Uterus (tissue), 4 donors: ENCODE measurements around the gene KNSTRN. TPM values are rescaled to one million over a fixed set of nuclear protein-coding genes. Genes with fewer than 3 reads are reported as not detected.

Experiments
- DNase-seq, 2 donors: peaks; one replicate each; pipeline ENCODE4 v3.0.0-alpha.2; 2019 to 2020
- H3K27ac ChIP-seq, 2 donors: fragments of 200-600 bp; sonication (generic); 1 replicate in 1 of 2; 2 replicates in 1 of 2; pipeline ENCODE4 v1.5.1; 2016 to 2018
- H3K27me3 ChIP-seq, 2 donors: fragments of 200-600 bp; sonication (generic); one replicate each; pipeline ENCODE4 v1.5.1; 2018 to 2019; ENCODE audit warnings: control low read depth in 1 of 2
- H3K36me3 ChIP-seq, 2 donors: fragments of 200-600 bp; sonication (generic); one replicate each; pipeline ENCODE4 v1.5.1; 2019; ENCODE audit warnings: control low read depth in 1 of 2
- H3K4me1 ChIP-seq, 2 donors: fragments of 200-600 bp; sonication (generic); one replicate each; pipeline ENCODE4 v1.5.1; 2018 to 2019; ENCODE audit warnings: control low read depth in 1 of 2
- H3K4me3 ChIP-seq, 2 donors: fragments of 200-600 bp; sonication (generic); 1 replicate in 1 of 2; 2 replicates in 1 of 2; pipeline ENCODE4 v1.5.1; 2018 to 2019; ENCODE audit warnings: mild to moderate bottlenecking in 1 of 2
- H3K9me3 ChIP-seq, 2 donors: fragments of 200-600 bp; sonication (generic); one replicate each; pipeline ENCODE4 v1.5.1; 2019; ENCODE audit warnings: control low read depth in 1 of 2
- POLR2A ChIP-seq, 2 donors: fragments of 450-650 bp; IDR thresholded peaks; one replicate each; pipeline ENCODE4 v1.6.1; 2016; ENCODE audit warnings: antibody characterized with exemption in 2 of 2, mild to moderate bottlenecking in 1 of 2, moderate library complexity in 1 of 2
- intact Hi-C: fragments of 100-400 bp; cut with DNase I; formaldehyde crosslinking; loops from one replicate; pipeline ENCODE4 v1.15.1; 2023; ENCODE audit warnings: low total_unique reads
- total RNA-seq, 4 donors: library from RNA; depleted of rRNA in 3 of 4; stranded (reverse); fragments of >200 nt in 3 of 4; gene quantifications; one replicate each; pipeline versions ENCODE4 v1.1.0 to v1.2.4, GENCODE V29; 2014 to 2023
- TF ChIP-seq, protein P1 (sequence below), 4 experiments: fragments of 200-600 bp in 2 of 4; fragments of 450-650 bp in 2 of 4; sonication (generic) in 2 of 4; IDR thresholded peaks; one replicate each; pipeline ENCODE4 v1.5.1; 2016 to 2019; ENCODE audit warnings: antibody characterized with exemption in 4 of 4, mild to moderate bottlenecking in 2 of 4, moderate library complexity in 1 of 4
- donor health status: DM: yes; HTN: yes; CAD: no.

KNSTRN gene
- total RNA-seq, 4 donors from 2014 or later = 2.1 to 23.5 (median 9.7) TPM

DNA sequence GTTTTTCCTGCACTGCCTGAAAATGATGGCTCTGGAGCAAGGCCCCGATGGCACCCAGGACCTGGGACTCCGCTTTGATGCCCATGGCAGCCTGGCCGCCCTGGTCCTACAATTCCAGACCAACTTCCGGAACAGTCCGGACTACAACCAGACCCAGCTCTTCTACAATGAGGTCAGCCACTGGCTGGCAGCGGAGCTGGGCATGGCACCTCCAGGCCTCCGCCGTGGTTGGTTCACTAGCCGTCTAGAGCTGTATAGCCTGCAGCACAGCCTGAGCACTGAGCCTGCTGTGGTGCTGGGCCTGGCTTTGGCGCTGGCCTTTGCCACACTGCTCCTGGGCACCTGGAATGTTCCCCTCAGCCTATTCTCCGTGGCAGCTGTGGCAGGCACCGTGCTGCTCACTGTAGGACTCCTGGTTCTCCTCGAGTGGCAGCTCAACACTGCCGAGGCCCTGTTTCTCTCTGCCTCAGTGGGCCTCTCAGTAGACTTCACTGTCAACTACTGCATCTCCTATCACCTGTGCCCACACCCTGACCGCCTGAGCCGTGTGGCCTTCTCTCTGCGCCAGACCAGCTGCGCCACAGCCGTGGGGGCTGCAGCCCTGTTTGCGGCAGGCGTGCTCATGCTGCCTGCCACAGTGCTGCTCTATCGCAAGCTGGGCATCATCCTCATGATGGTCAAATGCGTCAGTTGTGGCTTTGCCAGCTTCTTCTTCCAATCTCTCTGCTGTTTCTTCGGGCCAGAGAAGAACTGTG lies 13.6 kb upstream of the KNSTRN start:
- TF ChIP-seq POLR2A (IDR thresholded peaks at IDR 0.05) = no peak
- TF ChIP-seq, protein P1, sequence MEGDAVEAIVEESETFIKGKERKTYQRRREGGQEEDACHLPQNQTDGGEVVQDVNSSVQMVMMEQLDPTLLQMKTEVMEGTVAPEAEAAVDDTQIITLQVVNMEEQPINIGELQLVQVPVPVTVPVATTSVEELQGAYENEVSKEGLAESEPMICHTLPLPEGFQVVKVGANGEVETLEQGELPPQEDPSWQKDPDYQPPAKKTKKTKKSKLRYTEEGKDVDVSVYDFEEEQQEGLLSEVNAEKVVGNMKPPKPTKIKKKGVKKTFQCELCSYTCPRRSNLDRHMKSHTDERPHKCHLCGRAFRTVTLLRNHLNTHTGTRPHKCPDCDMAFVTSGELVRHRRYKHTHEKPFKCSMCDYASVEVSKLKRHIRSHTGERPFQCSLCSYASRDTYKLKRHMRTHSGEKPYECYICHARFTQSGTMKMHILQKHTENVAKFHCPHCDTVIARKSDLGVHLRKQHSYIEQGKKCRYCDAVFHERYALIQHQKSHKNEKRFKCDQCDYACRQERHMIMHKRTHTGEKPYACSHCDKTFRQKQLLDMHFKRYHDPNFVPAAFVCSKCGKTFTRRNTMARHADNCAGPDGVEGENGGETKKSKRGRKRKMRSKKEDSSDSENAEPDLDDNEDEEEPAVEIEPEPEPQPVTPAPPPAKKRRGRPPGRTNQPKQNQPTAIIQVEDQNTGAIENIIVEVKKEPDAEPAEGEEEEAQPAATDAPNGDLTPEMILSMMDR (IDR thresholded peaks at IDR 0.05) = no peak
- H3K27ac ChIP-seq = no peak overlapping the region
- intact Hi-C loops = no loop called here

DNA sequence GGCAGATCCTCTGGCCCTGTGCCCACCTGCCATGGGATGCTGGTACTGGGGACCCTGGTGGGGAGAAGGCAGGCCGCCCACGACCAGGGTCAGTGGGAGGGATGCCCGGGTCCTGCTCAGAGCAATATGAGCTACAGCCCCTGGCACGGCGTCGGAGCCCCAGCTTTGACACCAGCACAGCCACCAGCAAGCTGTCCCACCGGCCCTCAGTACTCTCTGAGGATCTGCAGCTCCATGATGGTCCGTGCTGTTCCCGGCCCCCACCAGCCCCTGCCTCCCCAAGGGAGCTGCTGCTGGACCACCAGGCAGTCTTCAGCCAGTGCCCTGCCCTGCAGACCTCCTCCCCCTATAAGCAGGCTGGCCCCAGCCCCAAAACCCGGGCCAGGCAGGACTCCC lies 13.0 kb upstream of the KNSTRN start:
- H3K9me3 ChIP-seq = no peaks in the 10 kb centered on the region
- no peaks in the 10 kb centered on the region for H3K36me3 ChIP-seq
- no peak for TF ChIP-seq POLR2A (IDR thresholded peaks at IDR 0.05)
- TF ChIP-seq, protein P1 (IDR thresholded peaks at IDR 0.05) = no peak
- intact Hi-C loops = no loop called here
- no peak overlapping the region for H3K27ac ChIP-seq
- DNase-seq = no peak
- no peak overlapping the region for H3K4me3 ChIP-seq
- no peaks in the 10 kb centered on the region for H3K4me1 ChIP-seq
- H3K27me3 ChIP-seq = no peaks in the 10 kb centered on the region

More for the DNA sequence above, 13.6 kb upstream of the KNSTRN start:
- Histone ChIP-seq H3K36me3 (no peaks in the 10 kb centered on the region), H3K27me3 (no peaks in the 10 kb centered on the region), H3K4me1 (no peaks in the 10 kb centered on the region), H3K9me3 (no peaks in the 10 kb centered on the region), H3K4me3 (no peak overlapping the region)
- DNase-seq = no peak

DNA sequence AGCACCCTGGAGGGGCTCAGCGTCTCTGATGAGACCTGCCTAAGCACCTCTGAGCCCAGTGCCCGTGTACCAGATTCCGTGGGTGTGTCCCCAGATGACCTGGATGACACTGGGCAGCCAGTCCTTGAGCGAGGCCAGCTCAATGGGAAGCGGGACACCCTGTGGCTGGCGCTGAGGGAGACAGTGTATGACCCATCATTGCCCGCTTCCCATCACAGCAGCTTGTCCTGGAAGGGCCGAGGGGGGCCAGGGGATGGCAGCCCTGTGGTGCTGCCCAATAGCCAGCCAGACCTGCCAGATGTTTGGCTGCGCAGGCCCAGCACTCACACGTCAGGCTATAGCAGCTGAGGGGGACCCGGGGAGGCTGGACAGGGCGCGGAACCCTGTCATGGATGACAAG lies 12.6 kb upstream of the KNSTRN start:
- no peak overlapping the region for H3K27ac ChIP-seq
- no peaks in the 10 kb centered on the region for H3K27me3 ChIP-seq
- no peaks in the 10 kb centered on the region for H3K9me3 ChIP-seq
- H3K4me3 ChIP-seq = no peak overlapping the region
- TF ChIP-seq POLR2A (IDR thresholded peaks at IDR 0.05) = no peak
- TF ChIP-seq, protein P1 (IDR thresholded peaks at IDR 0.05) = no peak
- no peaks in the 10 kb centered on the region for H3K36me3 ChIP-seq
- H3K4me1 ChIP-seq = no peaks in the 10 kb centered on the region
- DNase-seq = no peak
- intact Hi-C loops = no loop called here

DNA sequence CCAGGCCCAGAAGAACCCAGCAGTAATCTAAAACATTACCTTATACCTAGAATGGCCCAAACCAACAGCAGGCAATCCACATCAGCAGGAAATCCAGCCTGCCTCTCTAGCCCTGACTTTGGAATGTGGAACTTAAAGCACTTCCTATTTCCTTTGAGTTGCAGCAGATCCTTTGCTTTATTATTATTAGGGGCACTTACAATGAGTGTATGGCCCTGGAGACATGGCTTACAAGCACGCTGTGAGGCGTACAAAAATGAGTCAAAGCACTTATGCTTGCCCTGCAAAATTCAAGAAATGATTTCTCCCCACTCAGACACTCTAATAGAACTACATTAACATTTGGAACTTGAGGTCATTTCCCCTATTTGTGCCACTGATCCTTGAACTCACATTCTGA lies 9.5 kb upstream of the KNSTRN start:
- no peaks in the 10 kb centered on the region for H3K27me3 ChIP-seq
- H3K9me3 ChIP-seq = no peaks in the 10 kb centered on the region
- TF ChIP-seq POLR2A (IDR thresholded peaks at IDR 0.05) = no peak
- TF ChIP-seq, protein P1 (IDR thresholded peaks at IDR 0.05) = no peak
- H3K27ac ChIP-seq = no peak overlapping the region
- intact Hi-C loops = no loop called here
- H3K36me3 ChIP-seq = no peaks in the 10 kb centered on the region
- no peak for DNase-seq
- H3K4me1 ChIP-seq = no peaks in the 10 kb centered on the region
- no peak overlapping the region for H3K4me3 ChIP-seq

DNA sequence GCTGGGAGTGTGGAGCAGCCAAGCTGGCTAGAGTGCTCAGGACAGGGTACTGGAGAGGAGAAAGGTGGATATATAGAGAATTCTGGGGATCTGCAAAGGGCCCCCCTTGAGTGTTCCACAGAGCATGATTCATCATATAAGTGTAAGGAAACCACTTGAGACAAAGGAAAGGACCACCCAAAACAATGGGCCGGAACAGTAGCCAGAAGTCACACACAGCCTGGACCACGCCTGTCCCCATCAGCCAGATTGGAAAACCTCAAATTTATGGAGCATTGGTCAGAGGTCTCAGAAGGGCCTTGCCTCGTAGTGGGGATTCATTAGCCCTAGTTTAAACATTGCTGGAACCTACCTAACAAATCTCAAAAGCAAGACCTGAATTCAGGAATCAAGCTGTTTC lies 4.9 kb upstream of the KNSTRN start:
- H3K27me3 ChIP-seq = no peaks in the 10 kb centered on the region
- TF ChIP-seq, protein P1 (IDR thresholded peaks at IDR 0.05) = no peak
- no peak for TF ChIP-seq POLR2A (IDR thresholded peaks at IDR 0.05)
- H3K9me3 ChIP-seq = no peaks in the 10 kb centered on the region
- H3K4me1 ChIP-seq = no peaks in the 10 kb centered on the region
- intact Hi-C loops = no loop called here
- H3K27ac ChIP-seq = no peak overlapping the region
- no peak overlapping the region for H3K4me3 ChIP-seq
- no peaks in the 10 kb centered on the region for H3K36me3 ChIP-seq
- DNase-seq = no peak
